Stimulated activated CD4-positive, alpha-beta T cell treated with anti-CD3 and anti-CD28 coated beads, Interleukin-1b, Interleukin-23, amount 100 ng/mL, for 1 hour (primary cell): ENCODE data around the gene STRBP.
"Not testable (repeated sequence)": the region's sequence is repeated elsewhere in the genome, so short reads cannot be mapped to it uniquely, and the experiment has no call there.

ENCODE experiments used
- DNase-seq, 2 donors: peaks; one replicate each; pipeline ENCODE4 v3.0.0-alpha.2; 2020; ENCODE audit warnings: low read depth in 2 of 2

STRBP gene

DNA sequence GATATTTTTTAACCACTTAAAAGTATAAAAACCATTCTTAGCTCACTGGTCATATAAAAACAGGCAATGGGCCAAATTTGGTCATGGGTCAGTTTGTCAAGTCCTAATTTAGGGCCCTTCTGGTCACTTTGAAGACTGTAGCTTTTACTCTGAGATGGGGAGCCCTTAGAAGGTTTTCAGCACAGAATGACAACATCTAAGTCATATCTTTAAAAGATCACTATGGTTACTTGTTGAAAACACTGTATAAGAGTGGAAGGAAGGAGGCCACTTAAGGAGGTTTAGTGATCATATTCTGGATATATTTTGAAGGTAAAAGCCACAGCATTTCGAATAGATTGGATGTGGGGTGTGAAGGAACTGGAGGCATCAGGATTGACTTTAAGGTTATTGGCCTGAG is 76.7 kb downstream of the STRBP start:
- no peak for DNase-seq

DNA sequence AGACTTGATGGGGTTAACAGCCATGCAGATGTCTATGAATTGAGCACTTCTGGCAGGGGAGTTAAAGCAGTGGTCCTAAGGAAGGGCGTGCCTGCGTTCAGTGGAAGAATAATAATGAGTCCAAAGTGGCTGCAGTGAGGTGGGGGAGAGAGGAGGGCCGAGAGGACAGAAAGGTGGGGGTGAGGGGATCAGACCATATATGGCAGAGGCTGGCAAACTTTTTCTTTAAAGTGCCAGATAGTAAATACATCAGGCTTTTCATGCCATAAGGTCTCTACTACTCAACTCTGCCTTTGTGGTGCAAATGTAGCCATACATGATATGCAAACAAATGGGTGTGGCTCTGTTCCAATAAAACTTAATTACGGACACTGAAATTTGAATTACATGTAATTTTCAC is 77.1 kb downstream of the STRBP start:
- DNase-seq: no peak

DNA sequence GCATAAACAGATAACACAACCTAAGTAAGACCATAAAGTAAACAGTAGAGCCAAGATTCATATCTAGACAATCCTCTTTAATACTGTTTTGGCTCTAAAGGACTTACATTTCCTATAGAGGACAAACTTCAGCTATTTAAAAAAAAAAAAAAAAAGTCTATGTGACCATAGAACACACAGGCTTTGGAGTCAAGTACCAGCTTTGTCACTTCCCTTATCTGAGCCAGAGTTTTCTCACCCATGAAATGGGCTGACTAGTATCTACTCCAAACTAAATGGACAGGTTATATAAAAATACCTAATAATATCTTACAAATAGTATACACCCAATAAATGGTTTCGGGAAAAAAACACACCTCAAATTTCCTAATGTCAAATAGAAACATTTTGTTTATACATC is 81.3 kb downstream of the STRBP start:
- DNase-seq: no peak

DNA sequence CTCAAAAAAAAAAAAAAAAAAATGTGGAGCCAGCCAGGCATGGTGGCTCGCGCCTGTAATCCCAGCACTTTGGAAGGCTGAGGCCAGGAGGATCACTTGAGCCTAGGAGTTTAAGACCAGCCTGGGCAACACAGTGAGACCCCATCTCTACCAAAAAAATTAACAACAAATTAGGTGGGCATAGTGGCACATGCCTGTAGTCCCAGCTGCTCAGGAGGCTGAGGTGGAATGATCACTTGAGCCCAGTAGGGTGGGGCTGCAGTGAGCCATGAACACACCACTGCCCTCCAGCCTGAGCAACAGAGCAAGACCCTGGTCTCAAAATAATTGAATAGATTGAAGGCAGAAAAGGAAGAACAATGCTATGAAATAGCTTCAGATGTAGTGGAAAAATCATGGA is 82.4 kb downstream of the STRBP start:
- not testable (repeated sequence) for DNase-seq

DNA sequence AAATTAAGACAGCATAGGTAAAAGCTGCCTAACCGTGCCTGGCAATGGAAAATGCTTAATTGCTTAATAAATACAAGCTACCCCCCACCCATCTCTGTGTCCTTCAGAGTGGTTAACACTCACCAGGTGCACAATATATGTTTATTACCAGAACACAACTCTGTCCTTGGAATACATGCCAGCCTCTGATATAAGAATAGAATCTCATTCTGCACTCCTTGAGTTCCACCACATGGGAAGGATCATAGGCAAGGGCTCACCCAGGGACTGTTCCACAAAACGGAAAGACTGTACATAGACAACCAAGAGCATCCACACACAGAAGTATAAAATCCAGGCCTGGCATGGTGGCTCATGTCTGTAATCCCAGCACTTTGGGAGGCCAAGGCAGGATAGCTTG is 91.4 kb downstream of the STRBP start:
- no peak for DNase-seq

DNA sequence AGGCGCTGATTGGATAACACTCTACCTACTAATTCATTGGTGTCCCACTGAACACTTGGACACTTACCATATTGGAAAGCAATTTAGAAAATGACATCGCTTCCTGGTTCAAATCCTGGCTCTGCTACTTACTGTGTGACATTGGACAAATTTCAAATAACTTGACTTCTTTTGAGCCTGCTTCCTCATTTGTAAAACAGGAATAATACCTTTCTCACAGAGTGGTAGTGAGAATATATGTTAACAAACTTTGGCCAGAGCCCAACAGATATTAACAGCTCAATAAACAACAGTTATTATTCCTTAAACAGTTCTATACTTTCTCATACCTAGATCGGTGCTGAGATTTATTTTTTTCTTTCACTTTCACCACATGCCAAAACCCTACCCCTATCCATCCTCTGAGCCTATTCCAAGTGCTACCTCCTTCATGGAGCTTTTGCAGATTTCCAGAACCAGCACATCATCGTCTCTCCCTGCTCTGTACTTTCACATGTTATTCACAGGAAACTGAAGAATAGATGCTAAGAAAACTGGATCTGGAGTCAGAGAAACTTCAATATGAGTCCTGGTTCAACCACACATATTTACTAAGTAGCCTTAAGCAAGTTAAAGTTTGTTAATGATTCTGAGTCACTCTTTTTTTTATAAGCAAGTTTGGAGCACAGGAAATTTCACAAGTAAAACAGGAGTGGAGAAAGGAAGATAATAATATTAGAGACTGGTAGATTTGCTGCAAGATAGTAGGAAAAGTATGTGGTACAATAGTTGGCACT is 92.3 kb downstream of the STRBP start:
- no peak for DNase-seq

DNA sequence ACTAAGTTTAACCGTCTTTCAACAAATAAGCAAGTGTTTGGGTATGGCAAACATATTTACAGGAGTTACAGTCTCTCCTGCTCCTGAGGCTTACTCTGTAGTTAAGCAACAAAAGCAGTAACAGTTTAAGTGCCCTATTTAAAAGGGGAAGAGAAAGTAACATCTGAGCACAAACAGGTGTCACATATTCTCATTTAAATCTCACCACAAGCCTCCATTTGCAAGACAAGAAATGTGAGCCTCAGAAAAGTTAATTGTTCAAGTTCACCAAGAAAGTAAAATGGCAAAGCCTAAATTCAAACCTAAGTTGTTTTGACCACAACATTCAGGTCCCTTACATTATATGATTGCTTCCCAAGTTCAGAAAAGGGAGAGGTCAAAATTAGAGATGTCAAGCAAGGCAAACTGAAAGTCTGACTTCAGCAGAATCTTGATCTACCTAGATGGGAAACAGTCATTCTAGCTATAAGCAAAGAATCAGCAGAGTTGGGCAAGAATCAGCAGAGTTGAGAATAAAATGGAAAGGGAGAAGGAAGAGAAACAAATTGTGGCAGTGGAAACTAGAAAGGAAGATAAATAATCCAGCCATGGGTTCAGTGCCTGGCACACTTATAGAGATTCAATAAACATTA is 93.4 kb downstream of the STRBP start:
- no peak for DNase-seq

DNA sequence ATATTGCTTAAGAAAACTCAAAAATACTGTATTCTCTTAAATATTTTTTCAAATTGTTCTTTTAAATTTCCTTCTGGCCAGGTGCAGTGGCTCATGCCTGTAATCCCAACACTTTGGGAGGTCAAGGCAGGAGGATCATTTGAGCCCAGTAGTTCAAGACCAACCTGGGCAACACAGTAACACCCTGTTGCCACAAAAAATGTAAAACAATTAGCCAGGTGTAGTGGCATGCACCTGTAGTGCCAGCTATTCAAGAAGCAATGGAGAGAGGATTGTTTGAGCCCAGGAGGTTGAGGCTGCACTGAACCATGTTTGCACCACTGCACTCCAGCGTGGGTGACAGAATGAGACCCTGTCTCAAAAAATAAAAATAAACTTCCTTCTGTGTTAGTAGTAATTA is 94.3 kb downstream of the STRBP start:
- DNase-seq: no peak

DNA sequence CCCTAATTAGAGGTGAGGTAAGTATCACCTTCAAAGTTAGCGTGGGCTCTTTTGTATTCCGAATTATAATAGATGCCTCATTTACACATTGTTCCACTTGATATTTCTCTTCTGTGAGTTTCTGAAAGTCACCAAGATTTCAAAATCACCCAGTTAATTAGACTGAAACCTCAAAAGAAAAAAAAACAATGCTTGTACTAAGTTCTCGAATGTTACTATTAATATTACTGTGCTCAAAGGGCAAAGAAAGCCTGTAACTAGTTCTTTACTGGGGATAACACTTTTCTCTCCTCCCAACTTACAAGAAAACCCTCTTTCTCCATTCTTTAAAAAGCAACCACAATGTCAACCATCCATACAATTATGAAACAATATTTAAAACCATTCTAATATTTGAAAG is 98.5 kb downstream of the STRBP start:
- no peak for DNase-seq

DNA sequence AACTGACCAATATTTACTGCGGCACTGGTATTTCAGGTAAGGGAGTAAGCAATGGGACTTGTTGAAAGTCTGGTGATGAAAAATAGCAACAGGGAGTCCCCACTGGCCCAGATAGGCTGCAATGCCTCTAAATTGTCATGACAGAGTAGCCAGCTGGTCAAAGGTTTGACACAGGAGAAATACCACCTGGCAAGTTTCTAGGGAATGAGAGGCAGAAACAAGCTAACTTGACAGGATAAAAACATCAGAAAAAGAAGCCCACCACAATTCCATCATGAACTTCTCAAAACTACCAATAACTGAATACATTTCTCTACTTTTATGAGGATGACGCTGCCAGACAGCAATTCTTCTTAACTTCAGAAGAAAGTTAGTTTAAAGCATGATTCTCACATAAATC is 99.8 kb downstream of the STRBP start:
- no peak for DNase-seq

DNA sequence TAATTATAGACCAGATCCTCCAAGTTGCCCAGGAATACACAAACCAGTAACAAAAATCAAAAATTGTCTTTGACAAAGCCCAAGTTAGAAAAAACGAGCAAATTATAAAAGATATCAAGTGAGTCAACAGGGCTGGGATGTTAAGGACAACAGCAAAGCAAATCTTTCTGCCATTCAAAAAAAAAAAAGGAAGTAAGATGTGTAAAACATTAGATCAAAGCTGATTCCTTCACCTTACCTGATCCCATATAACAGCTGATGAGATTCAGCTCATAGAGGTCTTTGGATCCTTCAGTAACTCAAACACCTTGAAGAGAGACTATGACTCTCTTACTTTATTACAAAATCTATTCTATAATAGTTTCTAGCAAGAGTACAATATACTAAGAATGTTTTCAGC is 100.9 kb downstream of the STRBP start:
- DNase-seq: no peak

DNA sequence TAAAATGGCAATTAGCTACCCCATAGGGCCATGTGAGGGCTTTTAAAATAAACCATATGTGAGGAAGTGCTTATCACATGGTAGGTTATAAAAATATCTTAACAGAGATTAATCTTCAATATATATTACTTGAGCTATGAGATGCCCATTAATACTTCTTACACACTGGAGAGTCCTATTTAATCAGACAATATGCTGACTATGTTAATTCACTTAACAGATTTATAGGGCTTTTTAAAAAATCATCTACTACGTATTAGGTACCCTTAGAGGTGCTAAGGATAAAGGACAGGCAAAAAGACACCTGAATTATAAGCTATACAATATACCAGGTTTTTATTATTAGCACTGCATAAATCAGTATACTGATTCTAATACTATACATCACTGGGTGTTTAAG is 102.6 kb downstream of the STRBP start:
- DNase-seq: no peak

DNA sequence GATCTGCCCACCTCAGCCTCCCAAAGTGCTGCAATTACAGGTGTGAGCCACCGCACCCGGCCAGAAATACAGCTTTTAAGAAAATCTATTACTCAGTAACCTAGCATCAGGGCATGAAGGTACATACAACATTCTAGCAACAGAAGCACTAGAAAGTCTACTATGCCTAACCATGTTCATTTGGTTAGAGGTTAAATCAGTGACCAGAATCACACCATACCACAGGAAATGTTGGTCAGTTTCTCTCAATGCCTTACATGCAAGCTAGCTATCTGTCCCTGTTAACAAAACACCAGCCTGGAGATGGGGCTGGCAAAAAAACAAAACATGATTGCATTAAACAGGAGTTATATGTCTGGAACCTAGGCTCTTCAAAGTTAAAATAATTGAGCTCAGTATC is 104.1 kb downstream of the STRBP start:
- no peak for DNase-seq

DNA sequence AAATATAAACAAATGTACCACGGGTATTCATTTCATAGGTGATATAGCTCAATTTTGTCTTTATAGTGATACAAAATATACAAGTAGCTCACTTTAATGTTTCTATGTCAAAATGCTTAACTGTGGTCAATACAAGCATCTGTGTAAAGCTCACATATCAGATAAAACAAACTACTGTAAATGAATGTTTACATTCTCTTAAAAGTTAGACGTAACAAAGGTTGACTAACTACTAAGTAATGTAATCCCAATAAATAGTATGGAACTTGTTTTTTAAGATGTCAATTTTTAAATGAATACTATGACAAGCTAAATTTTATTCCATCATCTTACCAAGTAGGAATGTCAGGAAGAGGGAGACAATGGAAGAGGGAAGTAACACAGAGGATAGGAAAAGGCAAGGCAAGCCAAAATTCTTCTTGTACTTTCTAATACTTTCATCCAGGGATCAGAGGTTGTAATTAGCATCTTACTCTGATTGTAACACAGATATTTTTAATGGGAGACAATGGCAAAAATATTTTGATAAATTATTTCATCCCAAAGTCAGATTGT is 105.5 kb downstream of the STRBP start:
- no peak for DNase-seq

DNA sequence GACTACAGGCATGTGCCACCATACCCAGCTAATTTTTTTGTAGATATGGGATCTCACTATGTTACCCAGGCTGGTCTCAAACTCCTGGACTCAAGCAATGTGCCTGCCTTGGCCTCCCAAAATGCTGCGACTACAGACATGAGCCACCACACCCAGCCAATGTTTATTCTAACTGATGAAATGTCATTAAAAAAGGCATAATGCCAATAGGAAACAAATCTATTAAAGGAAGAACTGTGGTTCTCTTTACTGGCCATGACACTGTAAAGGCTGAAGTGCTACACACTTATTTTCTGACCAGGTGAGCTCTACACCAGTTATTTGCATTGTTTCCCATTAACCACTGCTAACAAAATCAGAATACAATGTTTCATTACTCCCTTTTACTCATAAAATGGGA is 106.0 kb downstream of the STRBP start:
- DNase-seq: no peak

DNA sequence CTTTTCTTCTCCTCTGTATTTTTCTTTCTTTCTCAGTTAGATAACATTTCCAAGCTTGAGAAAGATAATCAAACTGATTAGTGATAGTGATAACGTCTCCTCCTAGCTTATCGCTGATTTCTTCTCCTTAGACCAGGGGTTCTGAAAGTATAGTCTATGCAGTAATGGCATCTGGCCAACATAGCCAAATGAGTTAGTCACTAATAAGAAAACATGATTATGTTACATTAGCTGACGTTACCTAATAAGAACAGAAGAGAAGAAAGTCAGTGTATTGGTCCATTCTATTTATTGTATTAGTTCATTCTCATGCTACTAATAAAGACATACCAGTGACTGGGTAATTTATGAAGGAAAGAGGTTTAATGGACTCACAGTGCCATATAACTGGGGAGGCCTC is 111.2 kb downstream of the STRBP start:
- DNase-seq: no peak

DNA sequence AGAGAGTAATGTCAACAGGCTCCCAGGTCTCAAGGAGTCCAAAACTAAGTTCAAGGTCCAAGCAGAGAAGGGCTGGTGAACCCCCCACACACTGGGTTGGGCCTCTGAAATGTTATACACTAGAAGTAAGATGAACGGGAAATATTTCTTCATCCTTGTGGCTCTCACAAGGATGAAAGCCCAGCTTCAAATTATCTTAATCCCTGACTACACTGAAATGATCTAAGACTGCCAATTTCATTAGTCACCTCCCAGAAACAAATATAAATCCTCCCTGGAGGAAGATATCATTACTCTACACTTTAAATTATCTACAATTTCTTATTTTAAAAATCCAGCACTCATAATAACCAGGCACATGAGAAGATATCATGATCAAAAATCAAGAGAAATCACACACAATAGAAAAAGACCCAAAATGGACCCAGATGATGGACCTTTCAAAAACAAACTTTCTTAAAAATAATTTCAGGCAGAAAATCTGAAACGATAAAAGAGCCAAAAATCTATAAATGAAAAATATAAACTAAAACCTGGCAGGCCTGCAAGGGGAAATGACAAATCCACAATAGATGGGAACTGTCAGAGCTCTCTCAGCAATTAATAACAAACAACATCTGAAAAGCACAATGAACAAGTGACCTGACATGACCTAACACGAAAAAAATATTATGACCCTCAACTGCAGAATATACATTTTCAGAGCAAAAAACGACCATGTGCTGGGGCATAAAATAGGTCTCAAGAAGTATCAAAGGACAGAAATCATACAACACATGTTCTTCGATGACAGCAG is 117.5 kb downstream of the STRBP start:
- no peak for DNase-seq

DNA sequence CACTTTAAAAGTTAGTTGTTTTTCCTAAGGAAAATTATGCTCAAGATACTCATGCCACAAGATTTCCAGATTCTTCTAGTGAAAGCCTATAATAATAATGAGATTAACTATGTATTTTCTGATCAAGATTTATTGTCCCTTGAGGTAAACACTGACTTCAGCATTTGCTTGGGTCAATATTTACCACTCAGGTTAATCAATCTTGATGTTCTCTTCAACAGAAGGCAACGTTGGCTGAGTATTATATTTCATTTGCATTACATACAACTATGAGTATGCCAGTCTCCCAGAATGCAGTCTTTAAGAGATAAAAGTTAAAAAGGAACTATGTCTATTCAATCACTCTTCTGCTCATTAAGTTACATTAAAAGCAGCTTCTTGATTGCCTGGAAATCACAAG is 119.3 kb downstream of the STRBP start:
- no peak for DNase-seq

DNA sequence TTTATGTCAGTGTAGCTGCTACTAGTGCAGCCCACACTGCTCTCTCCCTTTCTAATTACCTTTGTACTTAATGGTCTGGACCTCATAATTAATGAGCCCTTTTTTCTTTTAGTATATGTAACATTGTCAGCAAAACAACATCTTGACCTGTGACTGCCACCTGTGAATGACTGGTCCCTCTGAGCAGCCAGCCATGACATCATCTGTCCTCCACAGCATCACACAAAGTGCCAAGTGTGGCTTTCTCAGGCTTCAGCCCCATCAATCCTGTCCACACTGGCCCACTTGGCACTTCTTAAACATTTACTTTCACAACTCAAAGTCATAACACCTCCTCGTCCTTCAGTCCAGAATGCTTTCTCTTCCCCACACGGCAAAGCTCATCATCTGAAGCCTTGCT is 130.2 kb downstream of the STRBP start:
- DNase-seq: no peak

DNA sequence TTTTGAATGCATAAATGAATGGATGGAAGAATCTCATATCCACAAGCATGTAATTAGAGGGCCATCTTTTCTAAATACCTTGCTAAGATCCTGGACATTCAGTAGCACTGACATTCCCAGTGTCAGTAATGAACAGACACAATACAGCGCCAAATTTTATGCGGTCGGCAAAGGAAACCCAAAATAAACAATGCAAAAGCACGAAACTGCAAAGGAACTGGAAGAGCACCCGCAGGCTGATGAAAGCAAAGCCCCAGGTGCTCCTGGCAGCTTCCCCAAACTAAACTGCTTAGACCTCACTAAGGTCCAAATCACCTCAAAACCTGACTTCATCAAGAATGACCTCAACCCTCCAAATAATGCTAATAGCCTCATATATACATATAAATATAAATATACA is 133.0 kb downstream of the STRBP start:
- no peak for DNase-seq

DNA sequence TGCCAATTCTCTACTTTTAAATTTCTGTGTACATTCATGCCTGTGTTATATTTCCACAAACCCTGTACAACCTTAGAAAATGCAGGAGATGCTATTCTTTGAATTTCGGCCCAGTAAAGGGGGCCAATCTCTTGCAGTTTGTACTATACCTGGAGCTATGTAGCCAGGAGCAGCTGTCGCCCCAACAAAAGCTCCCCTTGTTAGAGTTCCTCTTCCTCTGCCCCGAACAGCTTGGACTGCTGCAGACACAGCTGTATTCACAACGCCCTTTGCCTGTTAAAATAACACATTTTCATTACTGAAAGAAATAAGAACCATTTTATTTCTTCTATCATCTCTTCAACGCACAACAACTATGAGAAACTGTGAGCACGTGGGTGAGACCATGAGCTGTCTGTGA is 135.7 kb downstream of the STRBP start:
- DNase-seq: no peak

DNA sequence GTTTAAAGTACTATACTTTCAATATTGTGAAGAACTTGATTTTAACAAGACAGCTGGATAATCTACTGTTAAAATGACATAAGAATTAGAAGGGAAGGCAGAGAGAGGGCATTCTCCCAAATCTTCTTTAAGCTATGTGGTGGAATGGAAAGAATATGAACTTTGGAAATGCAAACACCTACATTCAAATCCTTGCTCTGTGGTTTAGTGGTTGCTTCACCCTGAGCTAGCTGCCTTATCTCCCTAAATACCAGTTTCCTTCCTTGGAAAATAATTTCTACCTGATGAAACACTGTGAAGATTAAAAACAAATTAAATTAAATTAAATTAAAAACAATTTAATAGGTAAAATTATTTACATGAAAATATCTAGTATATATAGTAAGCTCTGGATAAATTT is 136.4 kb downstream of the STRBP start:
- DNase-seq: no peak

DNA sequence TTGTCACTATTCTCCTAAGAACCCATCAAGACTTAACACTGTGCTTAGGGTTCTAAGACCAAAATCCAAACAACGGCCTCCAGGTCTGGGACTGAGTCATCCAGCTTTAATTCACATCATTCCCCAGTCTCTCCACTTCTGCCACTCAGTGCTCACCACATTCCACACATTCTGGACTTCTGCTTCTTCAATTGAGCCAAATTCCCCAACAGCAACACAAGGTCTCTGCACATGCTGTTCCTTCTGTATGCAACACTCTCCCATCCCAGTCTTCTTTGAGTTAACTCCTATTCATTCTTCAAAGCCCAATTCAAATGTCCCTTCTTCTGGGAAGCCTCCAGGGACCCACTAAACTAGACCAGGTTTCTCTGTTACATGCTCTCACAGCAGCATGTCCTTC is 137.1 kb downstream of the STRBP start:
- no peak for DNase-seq
